Measurements from ENCODE around the gene LINC00305. TPM values are rescaled to one million over a fixed set of nuclear protein-coding genes. Genes with fewer than 3 reads are reported as not detected.

The LINC00305 gene
- total RNA-seq, 1 experiment from 2014 or later = not detected

DNA sequence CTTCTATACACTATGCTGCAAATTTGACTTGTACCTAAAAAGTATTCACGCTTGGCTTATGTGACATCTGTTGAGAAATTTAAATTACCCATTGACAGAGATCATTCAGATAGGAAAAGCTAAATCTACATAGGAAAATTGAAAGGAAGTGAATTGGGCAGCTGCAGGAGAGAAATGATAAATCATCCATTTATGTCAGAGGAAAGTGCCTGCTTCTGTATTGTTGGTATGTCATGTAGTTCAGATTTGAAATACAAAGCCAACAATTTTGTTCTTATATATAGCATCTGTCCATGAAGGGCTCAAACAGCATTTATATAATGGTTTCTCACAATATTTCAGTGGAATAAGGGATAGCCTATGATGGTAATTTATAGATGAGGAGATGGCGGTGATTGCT is 17.6 kb downstream of the LINC00305 start:
- Histone ChIP-seq H3K4me1 (no peaks in the 10 kb centered on the region), H3K36me3 (ENCODE audit: control insufficient read depth, insufficient read depth, low read length) (no peaks in the 10 kb centered on the region), H3K27me3 (replicated peaks; ENCODE audit: control insufficient read depth, insufficient read depth, low read length) (no peaks in the 10 kb centered on the region), H3K4me3 (ENCODE audit: low read depth, low read length) (no peak overlapping the region), H3K9me3 (no peaks in the 10 kb centered on the region)
- Mint-ChIP-seq H3K4me3 (ENCODE audit: unreplicated experiment) (no peak overlapping the region), H3K9me3 (ENCODE audit: unreplicated experiment) (no peaks in the 10 kb centered on the region), H3K4me1 (ENCODE audit: low read depth, unreplicated experiment) (no peaks in the 10 kb centered on the region), H3K36me3 (ENCODE audit: insufficient read depth, unreplicated experiment) (no peaks in the 10 kb centered on the region), H3K27ac (ENCODE audit: unreplicated experiment) (no peak overlapping the region), H3K27me3 (ENCODE audit: insufficient read depth, unreplicated experiment) (no peaks in the 10 kb centered on the region)
- ChIA-PET CTCF (no interaction called here), POLR2A (no interaction called here)
- intact Hi-C loops (cut with micrococcal nuclease; ENCODE audit: unreplicated experiment) = no loop called here
- no peak for DNase-seq
- BruUV-seq (replicated peaks) = no TSS peak
- TF ChIP-seq, protein P1, sequence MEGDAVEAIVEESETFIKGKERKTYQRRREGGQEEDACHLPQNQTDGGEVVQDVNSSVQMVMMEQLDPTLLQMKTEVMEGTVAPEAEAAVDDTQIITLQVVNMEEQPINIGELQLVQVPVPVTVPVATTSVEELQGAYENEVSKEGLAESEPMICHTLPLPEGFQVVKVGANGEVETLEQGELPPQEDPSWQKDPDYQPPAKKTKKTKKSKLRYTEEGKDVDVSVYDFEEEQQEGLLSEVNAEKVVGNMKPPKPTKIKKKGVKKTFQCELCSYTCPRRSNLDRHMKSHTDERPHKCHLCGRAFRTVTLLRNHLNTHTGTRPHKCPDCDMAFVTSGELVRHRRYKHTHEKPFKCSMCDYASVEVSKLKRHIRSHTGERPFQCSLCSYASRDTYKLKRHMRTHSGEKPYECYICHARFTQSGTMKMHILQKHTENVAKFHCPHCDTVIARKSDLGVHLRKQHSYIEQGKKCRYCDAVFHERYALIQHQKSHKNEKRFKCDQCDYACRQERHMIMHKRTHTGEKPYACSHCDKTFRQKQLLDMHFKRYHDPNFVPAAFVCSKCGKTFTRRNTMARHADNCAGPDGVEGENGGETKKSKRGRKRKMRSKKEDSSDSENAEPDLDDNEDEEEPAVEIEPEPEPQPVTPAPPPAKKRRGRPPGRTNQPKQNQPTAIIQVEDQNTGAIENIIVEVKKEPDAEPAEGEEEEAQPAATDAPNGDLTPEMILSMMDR (IDR thresholded peaks at IDR 0.05; ENCODE audit: insufficient read depth in 1 of 2, low read depth in 1 of 2, low read length in 1 of 2, severe bottlenecking in 1 of 2, unreplicated experiment in 1 of 2) = no peak

- BruUV-seq (replicated peaks) = no TSS peak
These were observed 21.7 kb downstream of the LINC00305 start for GRCh38 chr18:64127172-64127571.

GRCh38 chr18:64119916-64120315 is 29.0 kb downstream of the LINC00305 start:
- no peak for DNase-seq
- intact Hi-C loops (cut with micrococcal nuclease; ENCODE audit: unreplicated experiment) = no loop called here
- Mint-ChIP-seq H3K4me1 (ENCODE audit: low read depth, unreplicated experiment) (no peaks in the 10 kb centered on the region), H3K27ac (ENCODE audit: unreplicated experiment) (no peak overlapping the region), H3K36me3 (ENCODE audit: insufficient read depth, unreplicated experiment) (no peaks in the 10 kb centered on the region), H3K27me3 (ENCODE audit: insufficient read depth, unreplicated experiment) (no peaks in the 10 kb centered on the region), H3K9me3 (ENCODE audit: unreplicated experiment) (no peaks in the 10 kb centered on the region), H3K4me3 (ENCODE audit: unreplicated experiment) (no peak overlapping the region)
- no peaks in the 10 kb centered on the region for H3K36me3 ChIP-seq (ENCODE audit: control insufficient read depth, insufficient read depth, low read length)
- ChIA-PET POLR2A (no interaction called here), CTCF (no interaction called here)
- H3K4me3 ChIP-seq (ENCODE audit: low read depth, low read length) = no peak overlapping the region
- H3K9me3 ChIP-seq = no peaks in the 10 kb centered on the region
- no peaks in the 10 kb centered on the region for H3K27me3 ChIP-seq (replicated peaks; ENCODE audit: control insufficient read depth, insufficient read depth, low read length)
- H3K4me1 ChIP-seq = no peaks in the 10 kb centered on the region
- TF ChIP-seq, protein P1 (IDR thresholded peaks at IDR 0.05; ENCODE audit: insufficient read depth in 1 of 2, low read depth in 1 of 2, low read length in 1 of 2, severe bottlenecking in 1 of 2, unreplicated experiment in 1 of 2) = peak in 1 of 2 experiments; percentile 1
- BruUV-seq (replicated peaks) = no TSS peak

More at GRCh38 chr18:64127172-64127571, 21.7 kb downstream of the LINC00305 start:
- H3K9me3 ChIP-seq = no peaks in the 10 kb centered on the region
- CTCF ChIA-PET = no interaction called here
- no peaks in the 10 kb centered on the region for H3K36me3 ChIP-seq (ENCODE audit: control insufficient read depth, insufficient read depth, low read length)
- no peaks in the 10 kb centered on the region for H3K36me3 Mint-ChIP-seq (ENCODE audit: insufficient read depth, unreplicated experiment)
- no peaks in the 10 kb centered on the region for H3K27me3 Mint-ChIP-seq (ENCODE audit: insufficient read depth, unreplicated experiment)
- TF ChIP-seq, protein P1 (IDR thresholded peaks at IDR 0.05; ENCODE audit: insufficient read depth in 1 of 2, low read depth in 1 of 2, low read length in 1 of 2, severe bottlenecking in 1 of 2, unreplicated experiment in 1 of 2) = no peak
- intact Hi-C loops (cut with micrococcal nuclease; ENCODE audit: unreplicated experiment) = no loop called here
- no peaks in the 10 kb centered on the region for H3K4me1 Mint-ChIP-seq (ENCODE audit: low read depth, unreplicated experiment)
- no peaks in the 10 kb centered on the region for H3K4me1 ChIP-seq
- no peak overlapping the region for H3K4me3 ChIP-seq (ENCODE audit: low read depth, low read length)
- no peaks in the 10 kb centered on the region for H3K27me3 ChIP-seq (replicated peaks; ENCODE audit: control insufficient read depth, insufficient read depth, low read length)
- no peak for DNase-seq
- H3K27ac Mint-ChIP-seq (ENCODE audit: unreplicated experiment) = no peak overlapping the region
- H3K9me3 Mint-ChIP-seq (ENCODE audit: unreplicated experiment) = no peaks in the 10 kb centered on the region
- POLR2A ChIA-PET = no interaction called here
- no peak overlapping the region for H3K4me3 Mint-ChIP-seq (ENCODE audit: unreplicated experiment)

All from Caco-2 (cell line).